HepG2 (cell line): ENCODE data around the gene AGAP1.

Experiments
- ARNT ChIP-seq: fragments of 450-650 bp; IDR thresholded peaks from 2 replicates; pipeline ENCODE4 v1.6.1; 2017
- EZH2 ChIP-seq: conservative IDR thresholded peaks from 2 replicates; pipeline ENCODE4 v1.6.1; 2012; ENCODE audit warnings: mild to moderate bottlenecking, low read depth, low read length, moderate library complexity
- RNF2 ChIP-seq: fragments of 450-650 bp; conservative IDR thresholded peaks from 2 replicates; pipeline ENCODE4 v1.6.1; 2016; ENCODE audit warnings: low read depth
- TARDBP ChIP-seq: sonication (generic); formaldehyde crosslinking; IDR thresholded peaks from 2 replicates; pipeline ENCODE4 v1.8.0; 2022; ENCODE audit warnings: mild to moderate bottlenecking, missing genetic modification reagents
- ZNF225 ChIP-seq: sonication (generic); formaldehyde crosslinking; IDR thresholded peaks from 2 replicates; pipeline ENCODE4 v1.4.0; 2020; ENCODE audit warnings: mild to moderate bottlenecking, missing genetic modification reagents
- ZNF605 ChIP-seq: sonication (generic); formaldehyde crosslinking; IDR thresholded peaks from 2 replicates; pipeline ENCODE4 v1.8.0; 2022; ENCODE audit warnings: mild to moderate bottlenecking, missing genetic modification reagents
- TF ChIP-seq, protein P1 (sequence below), 2 experiments: IDR thresholded peaks; 2 replicates each; pipeline ENCODE4 v1.6.1; 2011 to 2012; ENCODE audit warnings: low read length in 2 of 2, borderline replicate concordance in 1 of 2, low read depth in 1 of 2, mild to moderate bottlenecking in 1 of 2, moderate library complexity in 1 of 2
- TF ChIP-seq, protein P2 (sequence below): IDR thresholded peaks from 2 replicates; pipeline ENCODE4 v1.6.1; 2012; ENCODE audit warnings: low read depth, low read length, improper control_type of control experiment
- TF ChIP-seq, protein P3 (sequence below): sonication (generic); formaldehyde crosslinking; IDR thresholded peaks from 2 replicates; pipeline ENCODE4 v1.4.0; 2020; ENCODE audit warnings: missing genetic modification reagents, borderline replicate concordance
- TF ChIP-seq, protein P4 (sequence below): sonication (generic); formaldehyde crosslinking; IDR thresholded peaks from 2 replicates; pipeline ENCODE4 v1.5.0; 2020; ENCODE audit warnings: mild to moderate bottlenecking, missing genetic modification reagents, moderate library complexity
- TF ChIP-seq, protein P5 (sequence below): sonication (generic); formaldehyde crosslinking; conservative IDR thresholded peaks from 2 replicates; pipeline ENCODE4 v1.4.0; 2020; ENCODE audit warnings: missing genetic modification reagents

DNA sequence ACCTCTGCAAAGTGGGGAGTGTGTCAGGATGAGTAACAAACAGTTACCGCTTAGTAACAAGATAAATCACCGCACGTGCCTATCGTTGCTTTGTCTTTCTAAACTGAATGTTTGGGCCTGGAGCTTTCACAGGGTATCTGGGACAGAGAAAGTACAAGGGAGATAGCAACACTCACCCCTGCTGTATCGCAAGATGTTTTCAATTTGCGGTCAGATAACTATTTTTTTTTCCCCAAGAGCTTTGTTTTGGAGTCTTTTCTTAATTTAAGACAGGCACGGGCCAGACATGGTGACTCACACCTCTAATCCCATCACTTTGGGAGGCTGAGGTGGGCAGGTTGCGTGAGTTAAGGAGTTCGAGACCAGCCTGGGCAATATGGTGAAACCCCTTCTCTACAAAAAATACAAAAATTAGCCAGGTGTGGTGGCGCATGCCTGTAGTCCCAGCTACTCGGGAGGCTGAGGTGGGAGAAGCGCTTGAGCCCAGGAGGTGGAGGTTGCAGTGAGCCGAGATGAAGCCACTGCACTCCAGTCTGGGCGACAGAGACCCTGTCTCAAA, 527.7 kb downstream of the AGAP1 start:
- TF ChIP-seq ZNF225: no peak
- TF ChIP-seq, protein P1, sequence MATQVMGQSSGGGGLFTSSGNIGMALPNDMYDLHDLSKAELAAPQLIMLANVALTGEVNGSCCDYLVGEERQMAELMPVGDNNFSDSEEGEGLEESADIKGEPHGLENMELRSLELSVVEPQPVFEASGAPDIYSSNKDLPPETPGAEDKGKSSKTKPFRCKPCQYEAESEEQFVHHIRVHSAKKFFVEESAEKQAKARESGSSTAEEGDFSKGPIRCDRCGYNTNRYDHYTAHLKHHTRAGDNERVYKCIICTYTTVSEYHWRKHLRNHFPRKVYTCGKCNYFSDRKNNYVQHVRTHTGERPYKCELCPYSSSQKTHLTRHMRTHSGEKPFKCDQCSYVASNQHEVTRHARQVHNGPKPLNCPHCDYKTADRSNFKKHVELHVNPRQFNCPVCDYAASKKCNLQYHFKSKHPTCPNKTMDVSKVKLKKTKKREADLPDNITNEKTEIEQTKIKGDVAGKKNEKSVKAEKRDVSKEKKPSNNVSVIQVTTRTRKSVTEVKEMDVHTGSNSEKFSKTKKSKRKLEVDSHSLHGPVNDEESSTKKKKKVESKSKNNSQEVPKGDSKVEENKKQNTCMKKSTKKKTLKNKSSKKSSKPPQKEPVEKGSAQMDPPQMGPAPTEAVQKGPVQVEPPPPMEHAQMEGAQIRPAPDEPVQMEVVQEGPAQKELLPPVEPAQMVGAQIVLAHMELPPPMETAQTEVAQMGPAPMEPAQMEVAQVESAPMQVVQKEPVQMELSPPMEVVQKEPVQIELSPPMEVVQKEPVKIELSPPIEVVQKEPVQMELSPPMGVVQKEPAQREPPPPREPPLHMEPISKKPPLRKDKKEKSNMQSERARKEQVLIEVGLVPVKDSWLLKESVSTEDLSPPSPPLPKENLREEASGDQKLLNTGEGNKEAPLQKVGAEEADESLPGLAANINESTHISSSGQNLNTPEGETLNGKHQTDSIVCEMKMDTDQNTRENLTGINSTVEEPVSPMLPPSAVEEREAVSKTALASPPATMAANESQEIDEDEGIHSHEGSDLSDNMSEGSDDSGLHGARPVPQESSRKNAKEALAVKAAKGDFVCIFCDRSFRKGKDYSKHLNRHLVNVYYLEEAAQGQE (IDR thresholded peaks at IDR 0.05; ENCODE audit: borderline replicate concordance in 1 of 2, low read depth in 1 of 2, low read length in 2 of 2): no peak
- no peak for TF ChIP-seq ARNT
- TF ChIP-seq, protein P2, sequence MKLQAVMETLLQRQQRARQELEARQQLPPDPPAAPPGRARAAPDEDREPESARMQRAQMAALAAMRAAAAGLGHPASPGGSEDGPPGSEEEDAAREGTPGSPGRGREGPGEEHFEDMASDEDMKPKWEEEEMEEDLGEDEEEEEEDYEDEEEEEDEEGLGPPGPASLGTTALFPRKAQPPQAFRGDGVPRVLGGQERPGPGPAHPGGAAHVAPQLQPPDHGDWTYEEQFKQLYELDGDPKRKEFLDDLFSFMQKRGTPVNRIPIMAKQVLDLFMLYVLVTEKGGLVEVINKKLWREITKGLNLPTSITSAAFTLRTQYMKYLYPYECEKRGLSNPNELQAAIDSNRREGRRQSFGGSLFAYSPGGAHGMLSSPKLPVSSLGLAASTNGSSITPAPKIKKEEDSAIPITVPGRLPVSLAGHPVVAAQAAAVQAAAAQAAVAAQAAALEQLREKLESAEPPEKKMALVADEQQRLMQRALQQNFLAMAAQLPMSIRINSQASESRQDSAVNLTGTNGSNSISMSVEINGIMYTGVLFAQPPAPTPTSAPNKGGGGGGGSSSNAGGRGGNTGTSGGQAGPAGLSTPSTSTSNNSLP: no peak
- no peak for TF ChIP-seq RNF2
- no peak for TF ChIP-seq TARDBP (CRISPR knock-in tag)
- no peak for TF ChIP-seq ZNF605
- no peak for TF ChIP-seq EZH2
- TF ChIP-seq, protein P3, sequence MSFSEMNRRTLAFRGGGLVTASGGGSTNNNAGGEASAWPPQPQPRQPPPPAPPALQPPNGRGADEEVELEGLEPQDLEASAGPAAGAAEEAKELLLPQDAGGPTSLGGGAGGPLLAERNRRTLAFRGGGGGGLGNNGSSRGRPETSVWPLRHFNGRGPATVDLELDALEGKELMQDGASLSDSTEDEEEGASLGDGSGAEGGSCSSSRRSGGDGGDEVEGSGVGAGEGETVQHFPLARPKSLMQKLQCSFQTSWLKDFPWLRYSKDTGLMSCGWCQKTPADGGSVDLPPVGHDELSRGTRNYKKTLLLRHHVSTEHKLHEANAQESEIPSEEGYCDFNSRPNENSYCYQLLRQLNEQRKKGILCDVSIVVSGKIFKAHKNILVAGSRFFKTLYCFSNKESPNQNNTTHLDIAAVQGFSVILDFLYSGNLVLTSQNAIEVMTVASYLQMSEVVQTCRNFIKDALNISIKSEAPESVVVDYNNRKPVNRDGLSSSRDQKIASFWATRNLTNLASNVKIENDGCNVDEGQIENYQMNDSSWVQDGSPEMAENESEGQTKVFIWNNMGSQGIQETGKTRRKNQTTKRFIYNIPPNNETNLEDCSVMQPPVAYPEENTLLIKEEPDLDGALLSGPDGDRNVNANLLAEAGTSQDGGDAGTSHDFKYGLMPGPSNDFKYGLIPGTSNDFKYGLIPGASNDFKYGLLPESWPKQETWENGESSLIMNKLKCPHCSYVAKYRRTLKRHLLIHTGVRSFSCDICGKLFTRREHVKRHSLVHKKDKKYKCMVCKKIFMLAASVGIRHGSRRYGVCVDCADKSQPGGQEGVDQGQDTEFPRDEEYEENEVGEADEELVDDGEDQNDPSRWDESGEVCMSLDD (CRISPR knock-in tag): no peak
- TF ChIP-seq, protein P4, sequence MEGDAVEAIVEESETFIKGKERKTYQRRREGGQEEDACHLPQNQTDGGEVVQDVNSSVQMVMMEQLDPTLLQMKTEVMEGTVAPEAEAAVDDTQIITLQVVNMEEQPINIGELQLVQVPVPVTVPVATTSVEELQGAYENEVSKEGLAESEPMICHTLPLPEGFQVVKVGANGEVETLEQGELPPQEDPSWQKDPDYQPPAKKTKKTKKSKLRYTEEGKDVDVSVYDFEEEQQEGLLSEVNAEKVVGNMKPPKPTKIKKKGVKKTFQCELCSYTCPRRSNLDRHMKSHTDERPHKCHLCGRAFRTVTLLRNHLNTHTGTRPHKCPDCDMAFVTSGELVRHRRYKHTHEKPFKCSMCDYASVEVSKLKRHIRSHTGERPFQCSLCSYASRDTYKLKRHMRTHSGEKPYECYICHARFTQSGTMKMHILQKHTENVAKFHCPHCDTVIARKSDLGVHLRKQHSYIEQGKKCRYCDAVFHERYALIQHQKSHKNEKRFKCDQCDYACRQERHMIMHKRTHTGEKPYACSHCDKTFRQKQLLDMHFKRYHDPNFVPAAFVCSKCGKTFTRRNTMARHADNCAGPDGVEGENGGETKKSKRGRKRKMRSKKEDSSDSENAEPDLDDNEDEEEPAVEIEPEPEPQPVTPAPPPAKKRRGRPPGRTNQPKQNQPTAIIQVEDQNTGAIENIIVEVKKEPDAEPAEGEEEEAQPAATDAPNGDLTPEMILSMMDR (CRISPR knock-in tag): no peak
- TF ChIP-seq, protein P5, sequence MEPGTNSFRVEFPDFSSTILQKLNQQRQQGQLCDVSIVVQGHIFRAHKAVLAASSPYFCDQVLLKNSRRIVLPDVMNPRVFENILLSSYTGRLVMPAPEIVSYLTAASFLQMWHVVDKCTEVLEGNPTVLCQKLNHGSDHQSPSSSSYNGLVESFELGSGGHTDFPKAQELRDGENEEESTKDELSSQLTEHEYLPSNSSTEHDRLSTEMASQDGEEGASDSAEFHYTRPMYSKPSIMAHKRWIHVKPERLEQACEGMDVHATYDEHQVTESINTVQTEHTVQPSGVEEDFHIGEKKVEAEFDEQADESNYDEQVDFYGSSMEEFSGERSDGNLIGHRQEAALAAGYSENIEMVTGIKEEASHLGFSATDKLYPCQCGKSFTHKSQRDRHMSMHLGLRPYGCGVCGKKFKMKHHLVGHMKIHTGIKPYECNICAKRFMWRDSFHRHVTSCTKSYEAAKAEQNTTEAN (CRISPR knock-in tag): no peak
